WI38 (cell line): ENCODE data around the gene ARSD.

Source experiments
- H3K4me3 ChIP-seq: 2 replicates; pipeline ENCODE4 v1.5.1; 2011; ENCODE audit warnings: low read depth, mild to moderate bottlenecking, control low read depth, low read length
- TF ChIP-seq, protein P1 (sequence below): IDR thresholded peaks from 2 replicates; pipeline ENCODE4 v1.5.1; 2012; ENCODE audit warnings: low read depth, mild to moderate bottlenecking, control low read depth, low read length

Gene ARSD

DNA sequence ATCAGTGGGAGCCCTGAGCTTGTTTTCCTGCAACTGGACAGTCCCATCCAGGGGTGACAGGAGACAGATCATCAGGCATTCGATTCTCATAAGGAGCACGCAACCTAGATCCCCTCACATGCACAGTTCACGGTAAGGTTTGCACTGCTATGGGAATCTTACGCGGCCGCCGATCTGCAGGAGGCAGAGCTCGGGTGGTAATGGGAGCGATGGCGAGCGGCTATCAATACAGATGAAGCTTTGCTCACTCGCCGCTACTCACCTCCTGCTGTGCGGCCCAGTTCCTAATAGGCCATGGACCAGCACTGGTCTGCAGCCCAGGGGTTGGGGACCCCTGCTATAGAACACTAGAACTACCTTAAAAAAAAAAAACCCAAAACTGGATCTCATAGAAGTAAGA, 45.4 kb downstream of the ARSD start:
- no peak overlapping the region for H3K4me3 ChIP-seq
- TF ChIP-seq, protein P1, sequence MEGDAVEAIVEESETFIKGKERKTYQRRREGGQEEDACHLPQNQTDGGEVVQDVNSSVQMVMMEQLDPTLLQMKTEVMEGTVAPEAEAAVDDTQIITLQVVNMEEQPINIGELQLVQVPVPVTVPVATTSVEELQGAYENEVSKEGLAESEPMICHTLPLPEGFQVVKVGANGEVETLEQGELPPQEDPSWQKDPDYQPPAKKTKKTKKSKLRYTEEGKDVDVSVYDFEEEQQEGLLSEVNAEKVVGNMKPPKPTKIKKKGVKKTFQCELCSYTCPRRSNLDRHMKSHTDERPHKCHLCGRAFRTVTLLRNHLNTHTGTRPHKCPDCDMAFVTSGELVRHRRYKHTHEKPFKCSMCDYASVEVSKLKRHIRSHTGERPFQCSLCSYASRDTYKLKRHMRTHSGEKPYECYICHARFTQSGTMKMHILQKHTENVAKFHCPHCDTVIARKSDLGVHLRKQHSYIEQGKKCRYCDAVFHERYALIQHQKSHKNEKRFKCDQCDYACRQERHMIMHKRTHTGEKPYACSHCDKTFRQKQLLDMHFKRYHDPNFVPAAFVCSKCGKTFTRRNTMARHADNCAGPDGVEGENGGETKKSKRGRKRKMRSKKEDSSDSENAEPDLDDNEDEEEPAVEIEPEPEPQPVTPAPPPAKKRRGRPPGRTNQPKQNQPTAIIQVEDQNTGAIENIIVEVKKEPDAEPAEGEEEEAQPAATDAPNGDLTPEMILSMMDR, result no peak

DNA sequence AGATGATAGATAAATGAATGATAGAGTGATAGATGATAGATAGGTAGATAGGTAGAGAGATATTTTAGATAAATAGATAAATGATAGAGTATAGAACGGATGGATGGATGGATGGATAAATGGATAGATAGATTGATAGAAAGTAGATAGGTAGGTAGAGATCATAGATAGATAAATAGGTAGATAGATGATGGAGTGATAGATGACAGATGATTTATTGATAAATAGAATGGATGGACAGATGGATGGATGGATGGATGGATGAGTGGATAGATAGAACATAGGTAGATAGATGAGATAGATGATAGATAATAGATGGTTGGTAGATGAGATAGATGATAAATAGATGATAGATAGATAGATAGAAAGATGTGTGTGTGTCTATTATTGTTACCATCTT, 49.5 kb downstream of the ARSD start:
- no peak overlapping the region for H3K4me3 ChIP-seq
- TF ChIP-seq, protein P1, result no peak

DNA sequence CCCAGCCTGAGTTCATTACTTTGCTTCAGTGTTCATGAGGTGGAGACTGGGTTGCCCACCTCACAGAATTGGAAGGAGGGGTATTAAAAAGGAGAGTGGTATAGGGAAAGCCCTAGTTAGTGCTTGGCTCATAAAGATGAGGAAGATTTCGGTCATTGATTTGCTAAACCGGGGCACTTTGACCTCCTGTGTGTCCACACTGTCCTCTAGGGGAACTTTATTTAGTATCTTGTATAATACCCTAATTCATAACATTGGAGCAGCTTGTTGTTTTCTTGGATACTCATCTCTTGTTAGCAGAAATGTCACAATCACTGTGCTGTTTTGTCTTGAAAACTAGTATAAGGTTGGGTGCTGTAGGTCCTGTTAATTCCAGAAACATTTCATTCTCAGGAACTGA, 50.6 kb downstream of the ARSD start:
- H3K4me3 ChIP-seq, result no peak overlapping the region
- TF ChIP-seq, protein P1, result no peak

DNA sequence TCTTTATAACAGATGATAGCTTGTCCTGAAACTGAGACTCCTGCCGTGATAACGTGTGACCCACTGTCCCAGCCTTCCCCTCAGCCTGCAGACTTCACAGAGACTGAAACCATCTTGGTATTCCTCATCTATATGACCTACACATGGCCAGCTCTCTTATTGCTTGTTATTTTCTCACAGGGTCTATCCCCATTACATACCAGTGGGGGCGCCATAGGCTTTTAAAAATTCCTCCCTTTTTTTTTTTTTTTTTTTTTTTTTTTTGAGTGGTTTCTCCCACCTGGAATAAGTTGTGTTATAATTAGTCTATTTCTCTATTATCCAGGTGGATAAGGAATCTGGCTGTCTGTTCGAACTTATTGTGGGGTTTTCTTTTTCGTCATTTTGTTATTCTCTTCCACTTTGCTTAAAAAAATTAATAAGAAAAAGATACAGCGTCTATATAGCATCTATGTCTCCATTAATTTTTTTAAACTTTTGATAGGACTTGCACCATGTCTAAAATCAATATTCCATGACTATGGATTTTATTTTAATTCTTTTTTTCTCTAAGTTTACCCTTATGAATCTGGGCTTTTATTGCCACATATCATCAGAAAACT, 53.2 kb downstream of the ARSD start:
- TF ChIP-seq, protein P1, result peak; percentile 36; the same call in 1 of the 2 replicates
- H3K4me3 ChIP-seq, result no peak overlapping the region

DNA sequence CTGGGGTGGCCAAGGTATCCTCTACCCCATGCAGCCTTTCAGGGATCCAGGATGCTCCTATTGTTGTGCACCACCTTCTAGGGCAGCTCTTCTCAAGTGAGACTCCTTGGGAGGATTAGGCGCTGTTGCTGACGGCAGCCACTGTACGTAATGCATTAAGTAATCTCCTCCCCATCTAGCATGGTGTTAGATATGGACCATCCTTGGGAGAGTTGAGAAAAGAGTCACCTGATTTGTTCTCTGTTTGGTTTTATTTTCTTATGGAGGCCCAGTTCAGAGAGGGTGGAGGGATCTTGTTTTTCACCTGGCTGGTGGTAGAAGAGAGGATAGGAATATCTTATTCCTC, 54.0 kb downstream of the ARSD start:
- TF ChIP-seq, protein P1, result no peak

DNA sequence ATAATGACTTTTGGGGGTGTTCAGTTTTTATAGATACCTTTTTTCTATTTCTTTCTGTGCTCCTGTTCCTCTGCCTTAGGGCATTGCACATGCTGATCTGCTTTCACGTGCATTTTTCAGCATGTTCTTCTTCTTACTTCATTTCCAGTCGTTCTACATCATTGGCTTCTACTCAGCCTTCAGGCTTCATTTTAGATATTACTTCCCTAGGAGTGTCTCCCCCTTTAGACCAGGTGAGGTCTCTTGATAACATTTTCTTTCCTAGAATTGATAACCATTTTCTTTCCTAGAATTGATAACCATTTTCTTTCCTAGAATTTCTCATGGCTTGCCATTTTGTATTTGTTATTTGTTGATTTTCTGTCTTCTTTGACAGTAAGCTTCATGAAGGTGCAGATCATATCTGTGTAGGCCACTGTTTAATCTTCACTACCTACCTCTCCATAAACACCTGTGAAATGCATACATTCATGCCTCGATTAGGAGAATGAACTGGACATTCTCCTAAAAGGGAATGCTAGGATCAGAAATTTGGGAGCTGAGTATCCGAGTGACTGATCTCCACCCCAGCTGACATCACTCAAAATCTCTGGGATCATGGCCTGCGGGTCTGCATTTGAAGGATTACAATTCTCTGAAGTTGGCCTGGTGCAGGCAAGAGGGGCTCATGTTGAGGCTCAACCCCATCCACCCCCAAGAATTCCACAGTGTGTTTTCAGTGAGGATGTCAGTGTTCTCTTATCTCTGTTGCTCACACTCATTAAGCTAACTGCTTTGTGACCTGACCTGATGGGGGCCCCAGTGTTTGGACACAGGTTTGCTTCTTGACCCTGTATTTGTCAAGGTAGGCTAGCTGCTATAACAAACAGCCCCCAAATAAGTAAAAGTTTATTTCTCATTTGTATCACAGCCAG, 54.7 kb downstream of the ARSD start:
- TF ChIP-seq, protein P1, result no peak
- H3K4me3 ChIP-seq, result no peak overlapping the region

More for the DNA sequence above, 54.0 kb downstream of the ARSD start:
- no peak overlapping the region for H3K4me3 ChIP-seq

DNA sequence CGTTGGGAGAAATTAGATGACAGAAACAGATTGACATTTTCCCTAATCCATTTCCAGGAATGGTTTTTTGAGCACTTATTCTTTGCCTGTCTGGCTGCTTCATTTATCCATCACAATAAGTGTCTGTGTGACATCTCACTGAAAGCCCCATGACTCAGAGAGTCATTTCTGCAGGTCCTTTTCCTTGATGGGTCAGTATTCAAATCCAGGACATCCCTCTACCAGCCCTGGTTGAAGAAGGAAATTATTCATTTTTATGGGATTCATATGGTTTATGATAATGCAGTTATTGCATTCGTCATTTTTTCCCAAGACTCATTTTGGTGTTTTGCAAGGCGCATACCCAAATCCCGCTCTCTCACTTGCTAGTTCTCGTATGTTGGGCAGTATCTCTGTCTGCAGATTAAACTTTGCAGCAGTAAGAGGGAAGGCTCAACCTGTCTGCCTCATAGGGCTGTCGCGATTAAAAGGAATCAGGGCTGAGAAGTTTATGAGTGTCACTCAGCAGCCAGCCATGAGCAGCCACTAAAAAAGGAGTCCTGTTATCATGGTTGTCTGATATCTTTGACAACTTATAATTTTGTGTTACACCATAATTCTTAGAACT, 56.4 kb downstream of the ARSD start:
- H3K4me3 ChIP-seq, result no peak overlapping the region
- TF ChIP-seq, protein P1, result no peak
